HUDEP-2 (cell line): ENCODE data around the gene C6orf141.

ENCODE experiments used
- DNase-seq, 76 experiments: peaks; one replicate each; lab custom pipeline; 2025; ENCODE audit not compliant: unreplicated experiment in 76 of 76; lab: John Stamatoyannopoulos, UW

The C6orf141 gene

DNA sequence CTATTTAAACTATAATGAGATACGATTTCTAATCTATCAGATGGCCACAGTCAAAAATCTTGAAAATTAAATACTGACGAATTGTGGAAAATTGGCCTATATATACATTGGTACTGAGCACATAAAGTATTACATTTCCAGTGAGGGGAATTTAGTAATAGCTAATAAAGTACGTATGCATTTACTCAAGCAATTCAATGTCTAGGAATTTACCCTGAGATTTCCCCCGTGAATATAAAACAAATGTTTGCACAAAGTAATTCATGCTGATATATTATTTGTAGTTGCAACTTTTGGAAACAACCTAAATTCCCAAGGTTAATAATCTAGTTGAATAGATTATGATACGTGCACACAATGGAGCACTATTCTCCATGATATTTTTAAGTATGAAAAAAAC lies 14.7 kb upstream of the C6orf141 start:
- DNase-seq: no peak

GRCh38 chr6:49539102-49539501 lies 11.4 kb upstream of the C6orf141 start:
- no peak for DNase-seq

- DNase-seq: no peak
These were observed 9.9 kb upstream of the C6orf141 start for GRCh38 chr6:49540614-49541013.

GRCh38 chr6:49541210-49541724 lies 9.2 kb upstream of the C6orf141 start:
- no peak for DNase-seq

- no peak for DNase-seq
These were observed 8.5 kb upstream of the C6orf141 start for GRCh38 chr6:49541936-49542335.

GRCh38 chr6:49543087-49543858 lies 7.2 kb upstream of the C6orf141 start:
- no peak for DNase-seq

DNA sequence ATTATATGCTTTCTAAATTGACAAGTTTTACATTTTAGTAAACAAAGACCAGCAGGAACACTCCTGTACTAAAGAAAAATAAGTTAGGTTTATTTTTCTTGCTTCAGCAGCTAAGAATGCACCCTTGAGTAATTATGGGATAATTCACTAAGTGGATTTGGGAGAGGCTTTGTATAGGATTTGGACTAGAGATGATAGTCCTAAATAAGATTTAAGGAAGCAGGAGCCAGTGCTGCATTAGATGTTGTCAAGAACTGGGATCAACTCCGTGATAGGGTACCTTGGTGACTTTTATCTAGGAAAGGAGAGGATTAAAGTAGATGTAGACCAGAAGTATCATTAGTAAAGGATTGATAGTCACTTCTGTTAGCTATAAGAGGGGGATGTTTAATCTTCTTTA lies 4.1 kb upstream of the C6orf141 start:
- no peak for DNase-seq

DNA sequence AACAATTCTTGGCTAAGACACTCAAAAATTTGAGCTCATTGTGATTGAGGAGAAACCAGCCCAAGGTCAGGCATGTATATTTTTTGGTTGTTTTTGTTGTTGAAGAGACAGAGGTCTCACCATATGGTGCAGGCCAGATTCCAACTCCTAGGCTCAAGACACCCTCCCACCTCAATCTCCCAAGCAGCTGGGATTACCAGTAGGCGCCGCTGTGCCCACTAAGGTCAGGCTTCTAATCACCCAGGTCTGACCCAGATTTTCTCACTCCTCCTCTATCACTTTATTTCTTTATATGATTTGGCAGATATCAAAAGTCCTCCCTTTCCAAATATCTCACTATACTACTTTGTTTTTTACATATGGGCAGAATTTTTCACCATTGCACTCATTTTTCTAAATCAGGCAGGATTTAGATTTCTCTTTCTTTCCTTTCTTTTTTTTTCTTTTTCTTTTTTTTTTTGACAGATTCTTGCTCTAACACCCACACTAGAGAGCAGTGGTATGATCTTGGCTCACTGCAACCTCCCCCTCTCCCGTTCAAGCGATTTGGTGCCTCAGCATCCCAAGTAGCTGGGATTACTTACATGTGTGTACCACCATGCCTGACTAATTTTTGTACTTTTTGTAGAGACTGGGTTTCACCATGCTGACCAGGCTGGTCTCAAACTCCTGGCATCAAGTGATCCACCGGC lies 1.7 kb upstream of the C6orf141 start:
- peak in 1 of 76 experiments; percentile 21 for DNase-seq

DNA sequence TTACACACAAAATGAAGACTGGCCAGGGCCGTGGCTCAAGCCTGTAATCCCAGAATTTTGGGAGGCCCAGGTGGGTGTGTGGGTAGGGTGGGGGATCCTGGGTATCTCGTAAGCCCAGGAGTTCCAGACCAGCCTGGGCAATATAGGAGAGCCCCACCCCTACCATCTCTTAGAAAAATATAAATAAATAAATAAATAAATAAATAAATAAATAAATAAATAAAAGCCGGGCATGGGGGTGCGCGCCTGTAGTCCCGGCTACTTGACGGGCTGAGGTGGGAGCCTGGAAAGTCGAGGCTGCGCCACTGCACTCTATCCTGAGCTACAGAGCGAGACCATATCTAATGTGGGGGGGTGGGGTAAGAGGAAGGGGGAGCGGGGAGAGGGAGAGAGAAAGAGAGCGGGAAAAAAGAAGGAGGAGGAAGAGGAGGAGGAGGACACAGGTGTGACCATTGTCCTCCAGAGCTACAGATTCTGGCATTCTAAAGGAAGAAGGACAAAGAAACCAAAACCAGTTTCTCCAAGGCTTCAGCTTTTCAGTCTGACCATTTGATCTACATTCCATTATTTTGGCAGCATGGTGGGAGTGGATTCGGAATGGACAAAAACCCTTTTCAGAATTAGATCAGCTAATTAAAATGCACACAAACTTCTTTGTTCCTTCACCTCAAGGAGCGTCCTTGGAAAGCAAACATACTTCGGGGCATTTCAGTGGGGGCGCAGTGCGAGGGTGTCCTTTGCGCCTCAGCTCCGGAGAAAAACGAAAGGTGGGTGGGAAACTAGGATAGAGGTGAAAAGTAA lies 577 bp upstream of the C6orf141 start:
- DNase-seq: no peak

DNA sequence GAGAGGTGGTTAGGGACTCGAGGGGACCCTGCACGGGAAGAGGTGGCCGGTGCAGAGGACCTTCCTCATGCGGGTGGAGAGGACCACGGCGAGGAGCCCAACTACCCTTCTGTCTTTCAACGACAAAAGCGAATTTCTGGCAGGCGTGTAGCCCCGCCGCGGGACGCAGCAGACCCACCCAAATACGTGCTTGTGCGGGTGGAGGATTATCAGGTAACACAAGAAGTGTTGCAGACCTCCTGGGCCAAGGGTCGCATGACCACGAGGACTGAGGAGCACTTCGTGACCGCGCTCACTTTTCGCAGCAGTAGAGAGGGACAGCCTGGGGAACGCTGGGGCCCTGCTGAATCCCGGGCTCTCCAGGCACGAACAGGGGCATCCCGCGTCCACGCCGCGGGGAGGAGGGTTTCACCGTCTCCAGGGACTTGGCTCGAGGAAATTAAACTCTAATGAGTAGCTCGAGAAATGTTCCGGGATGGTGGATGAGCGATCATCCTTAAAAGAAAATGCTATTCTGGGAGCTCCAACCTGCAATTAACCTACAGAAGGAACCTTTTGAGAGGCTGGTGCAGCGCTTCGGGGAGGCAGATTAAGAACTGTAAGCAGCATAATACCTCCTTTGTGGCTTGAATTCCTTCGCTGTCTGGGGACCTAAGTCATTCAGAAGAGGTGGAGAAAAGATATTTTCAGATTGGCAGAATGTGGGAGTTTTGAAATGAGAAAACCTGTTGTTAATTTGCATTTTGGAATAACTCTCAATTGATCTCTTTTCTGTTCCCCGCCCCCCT lies 804 bp downstream of the C6orf141 start:
- DNase-seq: peak in 5 of 76 experiments; percentile 13 to 49 (median 20)

GRCh38 chr6:49551866-49552129 lies 1.3 kb downstream of the C6orf141 start:
- no peak for DNase-seq

- no peak for DNase-seq
These were observed 2.1 kb downstream of the C6orf141 start for GRCh38 chr6:49552596-49552995.

DNA sequence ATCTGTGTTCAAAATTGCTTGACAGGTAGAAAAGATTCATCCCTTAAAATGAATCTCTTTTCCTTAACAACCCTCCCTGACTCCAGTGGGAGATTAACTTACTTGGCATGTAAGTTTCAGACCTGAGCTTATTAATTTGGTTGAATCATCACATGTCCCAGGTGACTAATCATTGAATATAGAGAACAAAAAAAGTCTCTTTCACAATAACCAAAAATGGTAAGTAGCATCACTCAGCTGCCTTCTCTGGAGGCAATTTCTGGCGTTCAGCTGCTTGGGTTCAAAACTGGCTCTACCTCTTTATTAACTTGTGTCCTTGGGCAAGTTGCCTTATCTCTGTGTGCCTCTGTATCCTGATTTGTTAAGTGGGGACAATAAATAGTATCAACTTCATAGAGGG lies 2.9 kb downstream of the C6orf141 start:
- DNase-seq: no peak

DNA sequence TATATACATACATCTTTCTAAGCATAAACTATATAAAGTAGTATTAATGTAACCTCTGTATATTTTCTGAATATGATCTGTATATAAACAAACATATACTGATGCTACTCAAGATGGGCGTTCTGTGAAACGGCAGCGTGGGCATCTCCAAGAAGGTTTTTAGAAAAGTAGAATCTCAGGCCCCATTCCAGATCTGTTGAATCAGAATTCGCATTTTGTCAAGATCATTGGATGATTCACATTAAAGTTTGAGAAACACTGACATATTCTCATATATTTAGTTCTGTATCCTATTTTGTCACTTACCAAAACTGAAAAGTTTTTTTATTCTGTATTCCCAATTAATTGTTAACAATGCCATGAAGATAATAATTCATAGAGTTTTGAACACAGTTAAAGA lies 5.5 kb downstream of the C6orf141 start:
- no peak for DNase-seq

DNA sequence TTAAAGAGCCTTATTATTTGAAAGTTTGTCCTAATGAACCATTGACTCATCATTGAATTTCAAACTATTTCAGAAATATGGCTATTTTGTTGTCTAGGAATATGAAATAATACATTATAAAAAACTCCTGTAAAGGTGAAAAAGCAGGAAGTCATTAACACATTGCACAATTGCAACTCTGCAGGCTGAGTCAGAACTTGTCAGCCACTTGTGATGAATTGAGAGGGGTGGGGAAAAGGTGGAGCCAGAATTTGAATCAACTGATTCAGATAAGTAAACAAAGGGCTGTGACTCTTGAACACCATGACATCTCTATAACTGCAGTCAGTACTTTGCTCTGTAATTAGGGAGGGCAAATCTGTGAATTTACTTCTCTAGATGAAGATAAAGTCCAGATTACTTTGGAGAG lies 6.0 kb downstream of the C6orf141 start:
- DNase-seq: peak in 8 of 76 experiments; percentile 9 to 28 (median 11)

GRCh38 chr6:49557177-49557576 lies 6.7 kb downstream of the C6orf141 start:
- DNase-seq: no peak

DNA sequence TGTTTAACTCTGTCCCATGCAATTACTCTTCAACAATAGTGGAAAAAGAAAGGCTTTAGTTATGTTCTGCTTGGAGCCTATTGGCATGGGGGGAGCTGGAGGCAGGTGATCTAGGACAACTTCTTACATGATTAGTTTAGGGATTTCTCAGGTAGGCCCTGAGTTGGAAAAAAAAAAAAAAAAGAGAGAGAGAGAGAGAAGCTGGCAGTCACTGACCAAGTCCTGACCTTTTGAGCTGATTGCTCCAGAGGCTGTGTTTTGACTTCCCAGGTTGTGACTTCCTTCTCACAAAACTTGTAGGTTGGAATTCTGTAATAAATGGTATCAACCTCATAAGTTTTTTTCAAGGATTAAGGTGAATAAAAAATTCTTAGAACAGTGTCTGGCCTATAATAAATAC lies 7.8 kb downstream of the C6orf141 start:
- no peak for DNase-seq

DNA sequence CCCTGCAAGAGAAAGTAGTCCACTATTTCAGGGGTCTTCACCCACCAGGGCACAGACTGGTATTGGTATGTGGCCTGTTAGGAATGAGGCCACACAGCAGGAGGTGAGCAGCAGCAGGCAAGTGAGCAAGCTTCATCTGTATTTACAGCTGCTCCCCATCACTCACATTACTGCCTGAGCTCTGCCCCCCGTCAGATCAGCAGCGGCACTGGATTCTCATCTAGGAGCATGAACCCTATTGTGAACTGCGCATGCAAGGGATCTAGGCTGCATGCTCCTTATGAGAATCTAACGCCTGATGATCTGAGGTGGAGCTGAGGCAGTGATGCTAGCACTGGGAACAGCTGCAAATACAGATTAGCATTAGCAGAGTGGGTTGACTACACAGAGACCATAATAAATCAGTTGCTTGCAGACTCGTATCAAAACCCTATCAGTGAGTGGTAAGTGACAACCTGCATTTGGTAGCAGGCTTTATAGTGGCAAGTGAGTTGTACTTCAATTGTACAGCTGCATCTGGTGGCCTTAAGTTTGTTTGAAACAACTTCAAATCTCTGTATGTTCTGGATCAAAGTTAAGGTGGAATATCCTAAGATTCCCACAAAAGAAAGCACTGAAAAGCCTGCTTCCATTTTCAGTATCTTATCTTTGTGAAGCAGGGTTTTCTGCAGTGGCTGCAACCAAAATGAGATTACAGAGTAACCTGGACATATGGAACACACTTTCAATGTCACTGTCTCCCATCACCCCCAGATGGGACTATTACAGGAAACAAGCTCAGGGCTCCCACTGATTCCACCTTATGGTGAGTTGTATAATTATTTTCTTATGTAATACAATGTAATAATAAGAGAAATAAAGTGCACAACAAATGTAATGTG lies 12.8 kb downstream of the C6orf141 start:
- DNase-seq: no peak

- no peak for DNase-seq
These were observed 14.1 kb downstream of the C6orf141 start for GRCh38 chr6:49564552-49564951.

GRCh38 chr6:49565261-49565660 lies 14.8 kb downstream of the C6orf141 start:
- DNase-seq: no peak
